ENCODE data around the gene TBC1D20. TPM values are rescaled to one million over a fixed set of nuclear protein-coding genes. Genes with fewer than 3 reads are reported as not detected.

Gene TBC1D20
- total and polyA plus RNA-seq, 7 donors: 16.6 to 31.4 (median 28.3) TPM

- WGBS, 3 donors: 91 to 96% (median 92%) methylated on average over 13 of the region's 13 CpGs
- no peaks in the 10 kb centered on the region for H3K9me3 ChIP-seq
- no peak for DNase-seq
- no peak for ATAC-seq
- intact Hi-C loops (cut with DNase I): loop anchor here in 1 of 2 donors (5.0 kb wide), 1 partner anchor 80 kb away; no protein-coding TSS in a partner anchor
- H3K4me3 ChIP-seq: no peak overlapping the region
- H3K4me1 ChIP-seq: peaks cover 15% of the 10 kb centered on the region
- H3K27me3 ChIP-seq (ENCODE audit: insufficient read depth in 3 of 3, low read length in 2 of 3): no peaks in the 10 kb centered on the region
- TF ChIP-seq, protein P1, sequence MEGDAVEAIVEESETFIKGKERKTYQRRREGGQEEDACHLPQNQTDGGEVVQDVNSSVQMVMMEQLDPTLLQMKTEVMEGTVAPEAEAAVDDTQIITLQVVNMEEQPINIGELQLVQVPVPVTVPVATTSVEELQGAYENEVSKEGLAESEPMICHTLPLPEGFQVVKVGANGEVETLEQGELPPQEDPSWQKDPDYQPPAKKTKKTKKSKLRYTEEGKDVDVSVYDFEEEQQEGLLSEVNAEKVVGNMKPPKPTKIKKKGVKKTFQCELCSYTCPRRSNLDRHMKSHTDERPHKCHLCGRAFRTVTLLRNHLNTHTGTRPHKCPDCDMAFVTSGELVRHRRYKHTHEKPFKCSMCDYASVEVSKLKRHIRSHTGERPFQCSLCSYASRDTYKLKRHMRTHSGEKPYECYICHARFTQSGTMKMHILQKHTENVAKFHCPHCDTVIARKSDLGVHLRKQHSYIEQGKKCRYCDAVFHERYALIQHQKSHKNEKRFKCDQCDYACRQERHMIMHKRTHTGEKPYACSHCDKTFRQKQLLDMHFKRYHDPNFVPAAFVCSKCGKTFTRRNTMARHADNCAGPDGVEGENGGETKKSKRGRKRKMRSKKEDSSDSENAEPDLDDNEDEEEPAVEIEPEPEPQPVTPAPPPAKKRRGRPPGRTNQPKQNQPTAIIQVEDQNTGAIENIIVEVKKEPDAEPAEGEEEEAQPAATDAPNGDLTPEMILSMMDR (IDR thresholded peaks at IDR 0.05): no peak
- peaks cover 4 to 83% of the 10 kb centered on the region in 2 donors for H3K36me3 ChIP-seq (ENCODE audit: insufficient read depth in 1 of 2, low read depth in 1 of 2)
- H3K27ac ChIP-seq: no peak overlapping the region
These were observed 30.1 kb downstream of the TBC1D20 start for GRCh38 chr20:432208-432607.

GRCh38 chr20:431012-431904, 31.1 kb downstream of the TBC1D20 start:
- no peaks in the 10 kb centered on the region for H3K9me3 ChIP-seq
- WGBS, 3 donors: 55 to 70% (median 62%) methylated on average over 16 to 17 of the region's 17 CpGs
- DNase-seq (peak; percentile 53 to 79), ATAC-seq (peak; percentile 66 to 84 (median 78))
- TF ChIP-seq, protein P1 (IDR thresholded peaks at IDR 0.05): peak; percentile 54
- peaks cover 4 to 78% of the 10 kb centered on the region in 2 donors for H3K36me3 ChIP-seq (ENCODE audit: insufficient read depth in 1 of 2, low read depth in 1 of 2)
- intact Hi-C loops (cut with DNase I): loop anchor here in 1 of 2 donors (5.0 kb wide), 1 partner anchor 79 kb away; no protein-coding TSS in a partner anchor
- H3K4me3 ChIP-seq: no peak overlapping the region
- H3K4me1 ChIP-seq: peaks cover 15% of the 10 kb centered on the region
- no peaks in the 10 kb centered on the region for H3K27me3 ChIP-seq (ENCODE audit: insufficient read depth in 3 of 3, low read length in 2 of 3)
- no peak overlapping the region for H3K27ac ChIP-seq

- H3K27me3 ChIP-seq (ENCODE audit: insufficient read depth in 3 of 3, low read length in 2 of 3): no peaks in the 10 kb centered on the region
- H3K4me3 ChIP-seq: no peak overlapping the region
- TF ChIP-seq, protein P1 (IDR thresholded peaks at IDR 0.05): no peak
- DNase-seq (no peak), ATAC-seq (no peak)
- no peaks in the 10 kb centered on the region for H3K9me3 ChIP-seq
- WGBS, 3 donors: 78 to 84% (median 83%) methylated on average over 21 of the region's 21 CpGs
- H3K4me1 ChIP-seq: peaks cover 15% of the 10 kb centered on the region
- H3K27ac ChIP-seq: no peak overlapping the region
- intact Hi-C loops (cut with DNase I): loop anchor here in 1 of 2 donors (5.0 kb wide), 1 partner anchor 78 kb away; no protein-coding TSS in a partner anchor
- H3K36me3 ChIP-seq (ENCODE audit: insufficient read depth in 1 of 2, low read depth in 1 of 2): peaks cover 0 to 73% of the 10 kb centered on the region in 2 donors
These were observed 32.0 kb downstream of the TBC1D20 start for GRCh38 chr20:430091-430999.

GRCh38 chr20:428658-429200, 33.6 kb downstream of the TBC1D20 start:
- no peak for ATAC-seq
- intact Hi-C loops (cut with DNase I): no loop called here
- H3K36me3 ChIP-seq (ENCODE audit: insufficient read depth in 1 of 2, low read depth in 1 of 2): peaks cover 2 to 79% of the 10 kb centered on the region in 2 donors
- H3K27ac ChIP-seq: no peak overlapping the region
- no peaks in the 10 kb centered on the region for H3K9me3 ChIP-seq
- WGBS, 3 donors: 83 to 91% (median 89%) methylated on average over 13 to 14 of the region's 14 CpGs
- H3K4me1 ChIP-seq: peaks cover 10% of the 10 kb centered on the region
- TF ChIP-seq, protein P1 (IDR thresholded peaks at IDR 0.05): no peak
- H3K27me3 ChIP-seq (ENCODE audit: insufficient read depth in 3 of 3, low read length in 2 of 3): no peaks in the 10 kb centered on the region
- DNase-seq: no peak
- H3K4me3 ChIP-seq: no peak overlapping the region
